ENCODE data around the gene RNF151.

DNA sequence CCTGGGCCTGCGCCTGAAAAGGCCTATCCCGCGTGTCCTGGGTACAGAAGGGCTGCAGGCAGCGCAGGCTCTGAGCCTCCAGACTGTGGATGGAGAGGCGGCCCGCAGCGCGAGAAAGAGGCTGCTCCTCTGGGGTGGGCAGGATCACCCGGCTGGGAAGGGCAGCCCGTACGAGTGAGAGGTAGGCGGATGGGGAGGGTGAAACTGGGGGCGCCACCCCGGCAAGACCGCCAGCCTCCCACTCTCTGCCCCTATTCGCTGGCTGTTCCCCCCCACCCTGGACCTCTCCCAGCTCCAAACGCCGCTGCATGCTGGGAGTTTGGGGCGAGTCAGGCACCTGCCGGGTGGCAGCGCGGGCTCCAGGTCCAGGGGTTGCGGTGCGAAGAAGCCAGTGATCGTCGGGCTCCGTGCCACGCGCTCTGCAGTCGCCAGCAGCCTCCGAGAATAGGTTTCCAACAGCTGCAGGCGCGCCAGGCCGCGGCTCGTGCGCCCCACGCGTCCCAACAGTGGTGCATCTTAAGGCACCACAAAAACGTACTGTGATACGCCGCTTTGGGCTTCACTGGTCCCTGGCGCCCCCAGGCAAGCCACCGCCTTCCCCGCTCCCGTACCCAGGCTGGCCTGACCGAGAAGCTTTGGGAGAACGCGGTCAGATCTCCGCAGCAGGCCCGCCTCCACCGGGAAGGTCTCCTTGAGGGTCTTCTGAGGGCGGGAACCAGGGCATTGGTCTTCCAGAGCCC, 13.5 kb downstream of the RNF151 start:
- TF ChIP-seq, protein P1, sequence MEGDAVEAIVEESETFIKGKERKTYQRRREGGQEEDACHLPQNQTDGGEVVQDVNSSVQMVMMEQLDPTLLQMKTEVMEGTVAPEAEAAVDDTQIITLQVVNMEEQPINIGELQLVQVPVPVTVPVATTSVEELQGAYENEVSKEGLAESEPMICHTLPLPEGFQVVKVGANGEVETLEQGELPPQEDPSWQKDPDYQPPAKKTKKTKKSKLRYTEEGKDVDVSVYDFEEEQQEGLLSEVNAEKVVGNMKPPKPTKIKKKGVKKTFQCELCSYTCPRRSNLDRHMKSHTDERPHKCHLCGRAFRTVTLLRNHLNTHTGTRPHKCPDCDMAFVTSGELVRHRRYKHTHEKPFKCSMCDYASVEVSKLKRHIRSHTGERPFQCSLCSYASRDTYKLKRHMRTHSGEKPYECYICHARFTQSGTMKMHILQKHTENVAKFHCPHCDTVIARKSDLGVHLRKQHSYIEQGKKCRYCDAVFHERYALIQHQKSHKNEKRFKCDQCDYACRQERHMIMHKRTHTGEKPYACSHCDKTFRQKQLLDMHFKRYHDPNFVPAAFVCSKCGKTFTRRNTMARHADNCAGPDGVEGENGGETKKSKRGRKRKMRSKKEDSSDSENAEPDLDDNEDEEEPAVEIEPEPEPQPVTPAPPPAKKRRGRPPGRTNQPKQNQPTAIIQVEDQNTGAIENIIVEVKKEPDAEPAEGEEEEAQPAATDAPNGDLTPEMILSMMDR (IDR thresholded peaks at IDR 0.05), result no peak
- TF ChIP-seq POLR2A (IDR thresholded peaks at IDR 0.05) (no peak), EP300 (IDR thresholded peaks at IDR 0.05) (no peak)
